Loucy (cell line): ENCODE measurements around the gene SKI.

Source experiments
- CTCF ChIP-seq: fragments of 200-600 bp; sonication (generic); conservative IDR thresholded peaks from 2 replicates; pipeline ENCODE4 v1.5.1; 2014; ENCODE audit warnings: mild to moderate bottlenecking, antibody characterized with exemption, low read length
- EZH2phosphoT487 ChIP-seq: fragments of 200-600 bp; IDR thresholded peaks from 2 replicates; pipeline ENCODE4 v1.6.1; 2018; ENCODE audit warnings: antibody characterized with exemption, mild to moderate bottlenecking, moderate library complexity, borderline replicate concordance

GRCh38 chr1:2279817-2280216 is 51.7 kb downstream of the SKI start:
- TF ChIP-seq CTCF (no peak), EZH2phosphoT487 (no peak)
